Large intestine (tissue), 3 donors: ENCODE data around the gene RPTOR. TPM values are rescaled to one million over a fixed set of nuclear protein-coding genes. Genes with fewer than 3 reads are reported as not detected.

ENCODE experiments used
- DNase-seq, 2 donors: peaks; one replicate each; pipeline versions ENCODE4 v3.0.0 to v3.0.0-alpha.2; 2013
- H3K27ac ChIP-seq: one replicate; pipeline ENCODE4 v1.5.1; 2013; ENCODE audit warnings: low read length
- H3K27me3 ChIP-seq: 2 replicates; pipeline ENCODE4 v1.6.1; 2013; ENCODE audit warnings: low read length; ENCODE audit not compliant: control insufficient read depth, insufficient read depth
- H3K36me3 ChIP-seq: 2 replicates; pipeline ENCODE4 v1.6.1; 2013; ENCODE audit warnings: low read length; ENCODE audit not compliant: control insufficient read depth, insufficient read depth
- H3K4me1 ChIP-seq: one replicate; pipeline ENCODE4 v1.6.1; 2013; ENCODE audit warnings: low read length; ENCODE audit not compliant: control insufficient read depth, insufficient read depth
- H3K4me3 ChIP-seq: one replicate; pipeline ENCODE4 v1.5.1; 2013; ENCODE audit warnings: low read length
- H3K9me3 ChIP-seq: one replicate; pipeline ENCODE4 v1.6.1; 2013; ENCODE audit warnings: mild to moderate bottlenecking, low read depth, low read length, moderate library complexity; ENCODE audit not compliant: control insufficient read depth
- WGBS: methylation state at CpG from one replicate; pipeline ENCODE4 v1.1.5; 2013; ENCODE audit warnings: low lambda C conversion rate; ENCODE audit not compliant: insufficient coverage; 5-methylcytosine and 5-hydroxymethylcytosine counted together
- polyA plus RNA-seq: library from polyadenylated mRNA; unstranded; fragments of 120-200 nt; gene quantifications from one replicate; pipeline ENCODE4 v1.2.1, GENCODE V29; 2013

RPTOR gene
- polyA plus RNA-seq, 1 donor: 16.8 TPM

DNA sequence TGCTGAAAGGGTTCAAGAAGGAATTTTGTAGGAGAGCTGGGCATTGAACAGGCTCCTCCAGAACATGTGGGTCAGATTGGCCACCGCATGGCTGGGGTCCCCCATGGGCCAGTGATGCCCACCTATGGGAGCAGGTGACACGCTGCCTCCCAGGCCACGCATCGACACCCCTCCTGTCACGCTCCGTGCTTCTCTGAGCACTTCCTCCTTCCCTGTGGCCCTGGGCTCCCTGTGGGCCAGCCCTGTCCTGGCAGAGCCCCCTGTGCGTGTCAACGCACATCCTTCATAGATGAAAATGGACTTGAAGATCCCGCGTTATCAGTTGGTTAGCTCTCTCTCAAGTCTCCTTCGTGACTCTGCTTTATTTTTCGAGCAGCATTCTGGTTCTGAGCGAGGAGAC is 160.3 kb downstream of the RPTOR start:
- no CpG with 5 or more reads among the region's 13 CpGs for WGBS
- peaks cover 5% of the 10 kb centered on the region for H3K9me3 ChIP-seq
- H3K4me1 ChIP-seq: no peaks in the 10 kb centered on the region
- peaks cover 15% of the 10 kb centered on the region for H3K36me3 ChIP-seq
- no peak overlapping the region for H3K27ac ChIP-seq
- H3K27me3 ChIP-seq: no peaks in the 10 kb centered on the region
- no peak overlapping the region for H3K4me3 ChIP-seq
- DNase-seq: no peak

DNA sequence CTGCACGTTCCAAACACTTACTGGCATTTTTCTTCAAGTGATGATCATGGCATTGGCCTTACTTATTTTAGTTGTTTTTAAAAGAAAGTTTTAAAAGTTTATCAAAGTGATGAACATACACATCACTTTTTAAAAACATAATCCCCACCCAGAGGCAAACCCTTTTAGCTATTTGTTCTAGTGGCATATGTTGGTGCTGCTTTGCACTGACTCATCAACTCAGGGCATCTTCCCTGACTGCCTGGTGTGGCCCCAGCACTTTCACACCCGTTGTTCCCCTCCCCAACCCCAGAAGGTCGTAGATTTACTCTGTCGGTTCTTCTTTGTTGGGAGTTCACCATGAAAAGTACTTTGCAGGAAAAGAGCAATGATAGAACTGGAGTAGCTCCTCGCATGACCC is 161.3 kb downstream of the RPTOR start:
- peaks cover 17% of the 10 kb centered on the region for H3K36me3 ChIP-seq
- 40% methylated on average over 1 of the region's 5 CpGs for WGBS
- peaks cover 3% of the 10 kb centered on the region for H3K9me3 ChIP-seq
- H3K27ac ChIP-seq: no peak overlapping the region
- DNase-seq: no peak
- H3K4me1 ChIP-seq: no peaks in the 10 kb centered on the region
- no peaks in the 10 kb centered on the region for H3K27me3 ChIP-seq
- H3K4me3 ChIP-seq: no peak overlapping the region

DNA sequence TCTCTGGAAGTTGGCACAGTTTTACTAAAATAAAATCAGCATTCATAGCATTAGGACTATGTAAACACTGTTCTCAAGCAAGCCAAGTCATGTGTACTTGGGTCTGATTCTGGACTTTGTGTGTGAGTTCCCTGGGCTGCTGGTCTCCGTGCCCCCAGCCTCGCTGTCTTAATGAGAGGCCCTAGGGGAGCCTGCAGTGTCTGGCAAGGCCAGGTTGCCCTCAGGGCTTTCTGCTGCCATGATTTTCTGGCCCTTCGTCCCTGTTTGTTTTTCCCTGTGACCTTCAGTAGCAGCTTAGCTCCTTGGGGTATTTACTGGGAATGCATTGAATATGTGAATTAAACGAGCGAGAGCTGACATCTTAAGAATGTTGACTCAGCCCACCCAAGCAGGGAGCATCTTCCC is 161.8 kb downstream of the RPTOR start:
- Histone ChIP-seq H3K36me3 (peaks cover 17% of the 10 kb centered on the region), H3K27me3 (no peaks in the 10 kb centered on the region), H3K4me1 (no peaks in the 10 kb centered on the region), H3K9me3 (peaks cover 3% of the 10 kb centered on the region), H3K4me3 (no peak overlapping the region), H3K27ac (no peak overlapping the region)
- DNase-seq: no peak
- no CpG with 5 or more reads among the region's 5 CpGs for WGBS

DNA sequence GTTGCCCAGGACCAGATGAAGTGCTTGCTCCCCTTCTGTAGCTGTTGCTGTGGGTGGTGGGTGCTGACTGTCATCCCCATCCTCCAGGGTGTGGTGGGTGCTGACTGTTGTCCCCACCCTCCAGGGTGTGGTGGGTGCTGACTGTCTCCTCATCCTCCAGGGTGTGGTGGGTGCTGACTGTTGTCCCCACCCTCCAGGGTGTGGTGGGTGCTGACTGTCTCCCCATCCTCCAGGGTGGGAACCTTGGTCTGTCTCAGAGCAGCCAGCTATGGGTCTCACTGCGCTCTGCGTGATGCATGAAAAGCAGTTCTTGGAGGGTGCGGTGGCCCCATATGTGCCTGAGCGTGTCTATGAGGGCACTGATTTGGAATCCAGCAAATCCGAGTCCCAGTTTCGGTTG is 163.8 kb downstream of the RPTOR start:
- Histone ChIP-seq H3K9me3 (peaks cover 3% of the 10 kb centered on the region), H3K4me1 (no peaks in the 10 kb centered on the region), H3K4me3 (no peak overlapping the region), H3K27me3 (no peaks in the 10 kb centered on the region), H3K27ac (no peak overlapping the region), H3K36me3 (peaks cover 17% of the 10 kb centered on the region)
- DNase-seq: no peak
- no CpG with 5 or more reads among the region's 6 CpGs for WGBS

DNA sequence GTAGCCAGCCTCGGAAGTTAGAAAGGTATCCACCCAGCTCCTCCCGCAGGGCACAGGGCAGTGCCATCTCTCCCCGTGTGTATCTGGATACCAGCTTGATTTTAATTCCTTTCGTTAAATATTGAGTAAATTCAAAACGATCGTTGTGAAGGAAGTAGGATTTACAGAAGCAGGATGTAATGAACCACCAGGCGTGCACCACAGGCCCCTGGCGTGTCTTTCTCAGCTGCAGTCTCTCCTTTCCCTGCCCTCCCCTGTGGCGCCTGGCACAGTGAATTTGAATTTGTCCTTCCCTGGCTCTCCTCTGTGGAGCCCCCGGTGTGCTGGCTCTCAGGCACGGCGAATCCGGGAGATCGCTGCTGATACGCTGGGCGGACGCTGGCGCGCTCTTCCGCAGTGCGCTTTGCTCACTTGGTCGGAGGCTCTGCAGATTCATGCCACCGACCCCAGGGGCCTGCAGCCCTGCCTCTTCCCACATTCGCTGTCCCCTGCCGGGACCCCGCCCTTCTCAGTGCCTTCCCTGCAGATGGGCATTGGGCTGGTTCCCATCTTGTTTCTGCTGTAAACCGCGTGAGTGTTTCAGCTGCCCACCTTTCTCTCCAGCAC is 164.6 kb downstream of the RPTOR start:
- no peak for DNase-seq
- peaks cover 3% of the 10 kb centered on the region for H3K9me3 ChIP-seq
- 93% methylated on average over 2 of the region's 28 CpGs for WGBS
- peaks cover 17% of the 10 kb centered on the region for H3K36me3 ChIP-seq
- H3K4me3 ChIP-seq: no peak overlapping the region
- no peaks in the 10 kb centered on the region for H3K4me1 ChIP-seq
- no peak overlapping the region for H3K27ac ChIP-seq
- no peaks in the 10 kb centered on the region for H3K27me3 ChIP-seq

DNA sequence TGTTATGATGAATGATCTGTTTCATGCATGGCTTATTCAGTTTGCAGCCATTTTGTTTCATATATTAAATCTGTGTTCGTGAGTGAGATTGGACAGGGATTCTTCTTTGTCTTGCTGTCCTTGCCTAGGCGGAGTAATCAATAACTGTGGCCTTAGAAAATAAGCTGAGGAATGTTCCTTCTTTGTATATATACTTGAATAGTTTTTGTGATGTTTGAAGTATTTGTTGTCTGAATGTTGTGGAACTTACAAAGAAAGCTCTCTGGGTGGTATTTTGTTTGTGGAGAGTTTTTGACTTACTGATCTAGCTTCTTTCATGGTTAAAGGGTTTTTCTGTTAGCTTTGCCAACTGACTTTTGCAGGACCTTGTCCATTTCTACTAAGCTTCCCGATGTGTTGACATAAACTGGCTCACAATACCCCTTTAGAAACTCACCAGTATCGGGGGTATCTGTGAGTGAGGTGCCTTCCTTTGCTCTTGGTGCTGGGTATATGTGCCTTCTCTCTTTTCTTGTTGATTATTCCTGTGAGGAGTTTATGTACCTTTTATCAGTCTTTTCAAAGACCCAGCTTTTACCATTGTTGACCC is 166.2 kb downstream of the RPTOR start:
- DNase-seq: no peak
- Histone ChIP-seq H3K27ac (no peak overlapping the region), H3K27me3 (no peaks in the 10 kb centered on the region), H3K4me3 (no peak overlapping the region), H3K9me3 (peaks cover 3% of the 10 kb centered on the region), H3K4me1 (no peaks in the 10 kb centered on the region), H3K36me3 (peaks cover 17% of the 10 kb centered on the region)
- no CpG with 5 or more reads among the region's 4 CpGs for WGBS

DNA sequence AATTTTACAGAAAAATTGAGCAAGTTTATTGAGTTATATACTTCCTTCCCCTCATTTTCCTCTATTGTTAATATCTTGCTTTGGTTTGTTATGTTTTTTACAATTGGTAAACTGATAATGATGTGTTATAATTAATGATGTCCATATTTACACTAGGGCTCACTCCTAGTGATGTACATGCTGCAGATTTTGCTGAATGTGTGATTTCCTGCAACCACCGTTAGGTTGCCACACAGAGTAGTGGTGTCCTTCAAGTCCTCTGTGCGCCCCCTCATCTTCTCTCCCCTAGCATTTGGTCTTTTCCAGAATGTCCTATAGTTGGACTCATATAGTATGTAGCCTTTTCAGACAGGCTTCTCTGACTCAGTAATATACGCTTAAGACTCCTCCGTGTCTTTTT is 167.5 kb downstream of the RPTOR start:
- WGBS: 82% methylated on average over 2 of the region's 4 CpGs
- Histone ChIP-seq H3K4me1 (no peaks in the 10 kb centered on the region), H3K4me3 (no peak overlapping the region), H3K9me3 (peaks cover 3% of the 10 kb centered on the region), H3K27ac (no peak overlapping the region), H3K36me3 (peaks cover 17% of the 10 kb centered on the region), H3K27me3 (no peaks in the 10 kb centered on the region)
- no peak for DNase-seq

DNA sequence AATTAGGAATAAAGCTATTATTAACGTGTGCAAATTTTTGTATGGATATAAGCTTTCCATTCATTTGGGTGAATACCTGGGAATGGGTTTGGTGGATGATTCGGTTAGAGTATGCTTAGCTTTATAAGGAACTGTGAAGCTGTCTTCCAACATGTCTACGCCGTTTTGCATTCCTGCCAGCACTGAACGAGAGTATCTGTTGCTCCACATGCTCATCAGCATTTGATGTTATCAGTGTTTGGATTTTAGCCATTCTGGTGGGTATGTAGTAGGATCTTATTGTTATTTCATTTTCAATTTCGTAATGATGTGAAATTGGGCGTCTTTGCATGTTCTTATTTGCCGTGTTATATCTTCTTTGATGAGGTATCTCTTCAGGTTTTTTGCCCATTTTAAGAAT is 168.0 kb downstream of the RPTOR start:
- DNase-seq: no peak
- Histone ChIP-seq H3K4me3 (no peak overlapping the region), H3K27ac (no peak overlapping the region), H3K9me3 (peaks cover 3% of the 10 kb centered on the region), H3K27me3 (no peaks in the 10 kb centered on the region), H3K36me3 (peaks cover 17% of the 10 kb centered on the region), H3K4me1 (no peaks in the 10 kb centered on the region)
- WGBS: 100% methylated on average over 2 of the region's 8 CpGs

DNA sequence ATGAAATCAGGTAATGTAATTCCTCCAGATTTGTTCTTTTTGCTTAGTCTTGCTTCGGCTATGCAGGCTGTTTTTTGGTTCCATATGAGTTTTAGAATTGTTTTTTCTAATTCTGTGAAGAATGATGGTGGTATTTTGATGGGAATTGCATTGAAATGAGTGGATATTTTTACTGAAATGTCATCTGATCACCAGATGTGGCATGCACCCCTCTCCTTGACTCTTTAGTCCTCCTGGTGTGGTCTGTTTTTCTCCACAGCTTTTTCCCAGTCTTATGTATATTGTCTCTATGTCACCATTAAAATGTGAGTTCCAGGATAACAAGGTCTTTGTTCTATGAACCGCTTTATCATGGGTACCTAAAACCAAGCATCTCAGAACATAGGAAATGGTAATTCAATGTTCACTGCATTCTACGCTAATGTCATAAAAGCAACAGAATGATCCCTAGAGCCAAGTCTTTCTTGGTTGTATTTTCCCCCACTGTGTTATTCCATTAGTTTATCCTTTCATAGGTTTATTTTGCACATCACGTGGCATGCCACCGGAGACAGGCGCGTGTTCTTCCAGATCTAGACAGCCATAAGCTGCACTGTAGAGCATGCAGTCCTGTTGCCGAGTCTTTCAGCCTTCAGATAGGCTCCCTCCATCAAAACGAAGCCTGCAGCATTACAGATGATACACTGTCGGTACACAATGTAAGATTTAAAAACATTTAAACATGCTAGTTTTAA is 172.5 kb downstream of the RPTOR start:
- no peak overlapping the region for H3K4me3 ChIP-seq
- DNase-seq: no peak
- 98% methylated on average over 6 of the region's 10 CpGs for WGBS
- H3K36me3 ChIP-seq: no peaks in the 10 kb centered on the region
- no peak overlapping the region for H3K27ac ChIP-seq
- H3K4me1 ChIP-seq: no peaks in the 10 kb centered on the region
- no peaks in the 10 kb centered on the region for H3K9me3 ChIP-seq
- H3K27me3 ChIP-seq: no peaks in the 10 kb centered on the region

DNA sequence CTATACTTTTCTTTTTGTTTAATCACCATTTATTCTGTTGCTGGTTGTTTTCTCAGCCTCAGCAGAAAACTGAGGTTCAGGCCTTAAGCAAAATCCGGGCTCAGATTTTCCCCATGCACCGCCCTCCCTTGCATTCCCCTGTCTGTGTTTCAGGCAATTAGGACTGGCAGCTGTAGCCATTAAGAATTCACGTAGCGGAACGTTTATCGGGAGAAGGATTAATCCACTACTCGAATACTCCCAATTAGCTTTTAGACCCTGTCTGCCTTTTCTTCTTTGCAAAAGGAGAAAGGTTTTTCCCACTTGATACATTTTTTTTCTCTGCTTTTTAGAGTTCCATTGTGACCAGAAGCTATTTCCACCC is 173.1 kb downstream of the RPTOR start:
- no peak overlapping the region for H3K4me3 ChIP-seq
- no peak for DNase-seq
- H3K36me3 ChIP-seq: no peaks in the 10 kb centered on the region
- no CpG with 5 or more reads among the region's 7 CpGs for whole genome bisulfite sequencing
- H3K27ac ChIP-seq: no peak overlapping the region
- H3K9me3 ChIP-seq: no peaks in the 10 kb centered on the region
- H3K4me1 ChIP-seq: no peaks in the 10 kb centered on the region
- H3K27me3 ChIP-seq: no peaks in the 10 kb centered on the region
